ENCODE measurements around the gene LRRC14B. TPM values are rescaled to one million over a fixed set of nuclear protein-coding genes. Genes with fewer than 3 reads are reported as not detected.

LRRC14B gene
- total and polyA plus RNA-seq, 2 donors from 2014 or later, result not detected

DNA sequence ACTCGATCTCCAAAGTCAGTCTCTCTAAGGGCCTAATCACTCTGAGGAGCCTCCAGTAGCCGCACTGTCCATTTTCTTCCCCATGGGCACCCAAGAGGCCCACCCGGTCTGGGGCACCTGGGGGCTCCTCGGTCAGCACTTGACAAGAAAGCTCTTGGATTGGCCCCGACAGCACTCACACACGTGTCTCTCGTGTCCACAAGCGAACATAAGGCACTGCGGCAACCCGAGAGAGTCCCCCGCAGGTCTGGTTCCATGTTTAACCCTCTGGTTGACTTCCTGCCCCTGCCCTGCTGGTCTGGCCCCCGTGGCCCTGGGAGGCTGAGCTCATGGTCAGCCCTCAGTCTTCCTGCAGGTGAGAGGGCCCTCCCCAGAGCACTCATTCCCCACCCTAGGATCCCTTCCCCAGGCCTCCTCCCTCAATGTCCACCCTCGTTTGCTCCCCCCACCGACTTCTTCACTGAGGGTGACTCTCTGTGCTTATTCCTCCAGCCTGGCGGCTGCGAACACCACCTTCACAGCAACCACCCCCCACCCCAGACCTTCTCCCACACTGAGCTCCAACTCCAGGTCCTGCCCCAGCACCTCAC lies 16.3 kb upstream of the LRRC14B start:
- TF ChIP-seq, protein P1, sequence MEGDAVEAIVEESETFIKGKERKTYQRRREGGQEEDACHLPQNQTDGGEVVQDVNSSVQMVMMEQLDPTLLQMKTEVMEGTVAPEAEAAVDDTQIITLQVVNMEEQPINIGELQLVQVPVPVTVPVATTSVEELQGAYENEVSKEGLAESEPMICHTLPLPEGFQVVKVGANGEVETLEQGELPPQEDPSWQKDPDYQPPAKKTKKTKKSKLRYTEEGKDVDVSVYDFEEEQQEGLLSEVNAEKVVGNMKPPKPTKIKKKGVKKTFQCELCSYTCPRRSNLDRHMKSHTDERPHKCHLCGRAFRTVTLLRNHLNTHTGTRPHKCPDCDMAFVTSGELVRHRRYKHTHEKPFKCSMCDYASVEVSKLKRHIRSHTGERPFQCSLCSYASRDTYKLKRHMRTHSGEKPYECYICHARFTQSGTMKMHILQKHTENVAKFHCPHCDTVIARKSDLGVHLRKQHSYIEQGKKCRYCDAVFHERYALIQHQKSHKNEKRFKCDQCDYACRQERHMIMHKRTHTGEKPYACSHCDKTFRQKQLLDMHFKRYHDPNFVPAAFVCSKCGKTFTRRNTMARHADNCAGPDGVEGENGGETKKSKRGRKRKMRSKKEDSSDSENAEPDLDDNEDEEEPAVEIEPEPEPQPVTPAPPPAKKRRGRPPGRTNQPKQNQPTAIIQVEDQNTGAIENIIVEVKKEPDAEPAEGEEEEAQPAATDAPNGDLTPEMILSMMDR (IDR thresholded peaks at IDR 0.05; ENCODE audit: borderline replicate concordance, extremely low read depth, insufficient read depth), result no peak
- intact Hi-C loops (cut with DNase I), result no loop called here
- no peak for FAIRE-seq
- no peak overlapping the region for H3K9ac ChIP-seq (ENCODE audit: low read length in 3 of 3)
- no peak overlapping the region for H3K27ac ChIP-seq (ENCODE audit: low read depth in 2 of 2, low read length in 2 of 2)
- no peaks in the 10 kb centered on the region for H3K36me3 ChIP-seq (ENCODE audit: control insufficient read depth in 2 of 3, insufficient read depth in 3 of 3, low read length in 3 of 3)
- no peaks in the 10 kb centered on the region for H3K9me3 ChIP-seq (ENCODE audit: control insufficient read depth in 2 of 3, insufficient read depth in 1 of 3, low read length in 3 of 3)
- no peak for DNase-seq
- H3K27me3 ChIP-seq (ENCODE audit: control insufficient read depth, insufficient read depth, low read length), result no peaks in the 10 kb centered on the region
- H3K4me3 ChIP-seq (ENCODE audit: low read length in 3 of 3), result no peak overlapping the region
- no peaks in the 10 kb centered on the region for H3K4me1 ChIP-seq (ENCODE audit: control insufficient read depth in 2 of 3, insufficient read depth in 2 of 3, low read depth in 1 of 3, low read length in 3 of 3)

DNA sequence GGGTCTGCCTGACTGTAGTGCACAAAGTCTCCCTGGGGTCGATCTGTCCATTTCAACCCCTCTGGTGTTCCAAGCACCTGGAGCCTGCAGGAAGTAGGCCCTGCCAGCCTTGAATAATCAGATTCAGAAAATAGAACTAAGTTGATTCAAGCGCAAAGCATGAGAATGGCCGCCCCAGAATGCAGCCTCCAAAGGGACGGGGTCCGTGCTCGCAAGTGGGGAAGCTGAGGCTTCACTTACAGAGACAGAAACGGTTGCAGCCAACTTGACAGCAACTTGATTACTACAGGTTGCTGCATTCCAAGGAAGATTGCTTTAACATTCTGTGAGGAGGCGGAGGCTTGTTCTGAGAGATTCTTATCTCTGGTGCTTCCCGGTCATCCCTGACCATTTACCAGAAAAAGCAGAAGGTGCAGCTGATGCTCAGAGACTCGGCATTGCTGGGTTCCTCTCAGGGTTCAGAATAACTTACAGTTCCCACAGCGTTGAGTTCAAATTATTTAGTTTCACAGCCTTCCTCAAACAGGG lies 14.9 kb upstream of the LRRC14B start:
- H3K9ac ChIP-seq (ENCODE audit: low read length in 3 of 3), result no peak overlapping the region
- TF ChIP-seq, protein P1 (IDR thresholded peaks at IDR 0.05; ENCODE audit: borderline replicate concordance, extremely low read depth, insufficient read depth), result no peak
- intact Hi-C loops (cut with DNase I), result no loop called here
- H3K36me3 ChIP-seq (ENCODE audit: control insufficient read depth in 2 of 3, insufficient read depth in 3 of 3, low read length in 3 of 3), result no peaks in the 10 kb centered on the region
- H3K27me3 ChIP-seq (ENCODE audit: control insufficient read depth, insufficient read depth, low read length), result no peaks in the 10 kb centered on the region
- no peaks in the 10 kb centered on the region for H3K4me1 ChIP-seq (ENCODE audit: control insufficient read depth in 2 of 3, insufficient read depth in 2 of 3, low read depth in 1 of 3, low read length in 3 of 3)
- no peak overlapping the region for H3K4me3 ChIP-seq (ENCODE audit: low read length in 3 of 3)
- peak in 1 of 5 donors; percentile 26 for DNase-seq
- no peak overlapping the region for H3K27ac ChIP-seq (ENCODE audit: low read depth in 2 of 2, low read length in 2 of 2)
- no peak for FAIRE-seq
- no peaks in the 10 kb centered on the region for H3K9me3 ChIP-seq (ENCODE audit: control insufficient read depth in 2 of 3, insufficient read depth in 1 of 3, low read length in 3 of 3)

DNA sequence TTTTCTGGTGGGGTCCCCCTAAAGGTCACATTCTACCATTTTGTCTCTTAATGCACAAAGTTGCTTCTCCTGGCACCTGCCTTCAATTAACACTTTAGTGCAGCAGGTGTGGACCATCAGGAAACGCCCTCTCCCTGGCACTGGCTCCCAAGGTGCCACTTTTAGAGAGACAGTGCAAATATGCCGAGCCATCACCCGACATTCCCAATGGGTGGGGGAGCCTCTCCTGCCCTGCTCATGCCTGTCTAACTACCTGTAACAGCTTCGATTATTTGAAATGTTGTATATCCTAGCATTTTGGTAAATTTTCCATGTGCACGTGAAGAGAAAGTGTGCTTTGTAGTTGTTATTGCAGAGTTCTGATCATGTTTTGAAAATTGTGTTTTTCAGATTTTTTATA lies 13.2 kb upstream of the LRRC14B start:
- TF ChIP-seq, protein P1 (IDR thresholded peaks at IDR 0.05; ENCODE audit: borderline replicate concordance, extremely low read depth, insufficient read depth), result no peak
- intact Hi-C loops (cut with DNase I), result no loop called here
- H3K9ac ChIP-seq (ENCODE audit: low read length in 3 of 3), result no peak overlapping the region
- no peaks in the 10 kb centered on the region for H3K9me3 ChIP-seq (ENCODE audit: control insufficient read depth in 2 of 3, insufficient read depth in 1 of 3, low read length in 3 of 3)
- no peak for DNase-seq
- FAIRE-seq, result no peak
- H3K27ac ChIP-seq (ENCODE audit: low read depth in 2 of 2, low read length in 2 of 2), result no peak overlapping the region
- H3K27me3 ChIP-seq (ENCODE audit: control insufficient read depth, insufficient read depth, low read length), result no peaks in the 10 kb centered on the region
- H3K4me3 ChIP-seq (ENCODE audit: low read length in 3 of 3), result no peak overlapping the region
- no peaks in the 10 kb centered on the region for H3K4me1 ChIP-seq (ENCODE audit: control insufficient read depth in 2 of 3, insufficient read depth in 2 of 3, low read depth in 1 of 3, low read length in 3 of 3)
- no peaks in the 10 kb centered on the region for H3K36me3 ChIP-seq (ENCODE audit: control insufficient read depth in 2 of 3, insufficient read depth in 3 of 3, low read length in 3 of 3)

DNA sequence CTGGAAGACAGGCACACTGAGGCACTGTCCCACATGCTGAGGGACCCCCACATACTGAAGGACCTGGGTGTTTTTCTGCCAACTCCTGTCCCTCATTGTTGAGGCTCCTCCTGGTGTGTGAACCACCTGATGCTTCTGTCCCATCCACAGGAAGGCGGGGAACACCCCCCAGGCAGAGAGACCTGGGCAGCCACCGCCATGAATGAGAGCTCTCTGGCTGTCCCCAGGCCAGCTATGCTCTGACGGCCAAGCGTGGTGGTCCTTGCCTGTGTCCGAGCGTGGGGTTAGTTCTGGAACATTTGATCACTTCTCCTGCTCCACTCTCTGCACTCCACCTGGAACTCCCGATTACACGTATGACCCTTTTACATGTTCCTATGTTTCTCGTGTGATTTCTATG lies 11.9 kb upstream of the LRRC14B start:
- DNase-seq (no peak), FAIRE-seq (no peak)
- H3K9ac ChIP-seq (ENCODE audit: low read length in 3 of 3), result no peak overlapping the region
- H3K36me3 ChIP-seq (ENCODE audit: control insufficient read depth in 2 of 3, insufficient read depth in 3 of 3, low read length in 3 of 3), result no peaks in the 10 kb centered on the region
- H3K9me3 ChIP-seq (ENCODE audit: control insufficient read depth in 2 of 3, insufficient read depth in 1 of 3, low read length in 3 of 3), result no peaks in the 10 kb centered on the region
- TF ChIP-seq, protein P1 (IDR thresholded peaks at IDR 0.05; ENCODE audit: borderline replicate concordance, extremely low read depth, insufficient read depth), result no peak
- no peak overlapping the region for H3K4me3 ChIP-seq (ENCODE audit: low read length in 3 of 3)
- intact Hi-C loops (cut with DNase I), result no loop called here
- no peak overlapping the region for H3K27ac ChIP-seq (ENCODE audit: low read depth in 2 of 2, low read length in 2 of 2)
- H3K4me1 ChIP-seq (ENCODE audit: control insufficient read depth in 2 of 3, insufficient read depth in 2 of 3, low read depth in 1 of 3, low read length in 3 of 3), result no peaks in the 10 kb centered on the region
- H3K27me3 ChIP-seq (ENCODE audit: control insufficient read depth, insufficient read depth, low read length), result no peaks in the 10 kb centered on the region

All from kidney (tissue), 14 donors.